IgD-negative memory B cell (primary cell): ENCODE results near the gene GPN1. TPM values are rescaled to one million over a fixed set of nuclear protein-coding genes. Genes with fewer than 3 reads are reported as not detected.

ENCODE experiments used
- H3K27ac Mint-ChIP-seq, 3 donors: one replicate each; pipeline ENCODE4 v1.8.0; 2020 to 2022; ENCODE audit warnings: mild to moderate bottlenecking in 3 of 3, mixed read lengths in 3 of 3, moderate library complexity in 1 of 3
- H3K27me3 Mint-ChIP-seq: one replicate; pipeline ENCODE4 v1.8.0; 2021; ENCODE audit warnings: mixed read lengths
- H3K36me3 Mint-ChIP-seq: one replicate; pipeline ENCODE4 v1.8.0; 2020; ENCODE audit warnings: mild to moderate bottlenecking, mixed read lengths
- H3K4me1 Mint-ChIP-seq, 3 donors: one replicate each; pipeline ENCODE4 v1.8.0; 2020 to 2022; ENCODE audit warnings: mixed read lengths in 3 of 3, mild to moderate bottlenecking in 1 of 3
- H3K4me3 Mint-ChIP-seq, 4 donors: one replicate each; pipeline ENCODE4 v1.8.0; 2020 to 2022; ENCODE audit warnings: mild to moderate bottlenecking in 4 of 4, mixed read lengths in 4 of 4, moderate library complexity in 3 of 4
- H3K9me3 Mint-ChIP-seq, 3 donors: one replicate each; pipeline ENCODE4 v1.8.0; 2020 to 2021; ENCODE audit warnings: mixed read lengths in 3 of 3, mild to moderate bottlenecking in 1 of 3
- polyA plus RNA-seq: library from polyadenylated mRNA; unstranded; fragments of 300-500 nt; fragmentation: Illumina TruSeq; gene quantifications from one replicate; pipeline ENCODE4 v1.2.3, GENCODE V29; 2021

GPN1 gene
- polyA plus RNA-seq, 1 donor from 2014 or later, result 46.4 TPM

DNA sequence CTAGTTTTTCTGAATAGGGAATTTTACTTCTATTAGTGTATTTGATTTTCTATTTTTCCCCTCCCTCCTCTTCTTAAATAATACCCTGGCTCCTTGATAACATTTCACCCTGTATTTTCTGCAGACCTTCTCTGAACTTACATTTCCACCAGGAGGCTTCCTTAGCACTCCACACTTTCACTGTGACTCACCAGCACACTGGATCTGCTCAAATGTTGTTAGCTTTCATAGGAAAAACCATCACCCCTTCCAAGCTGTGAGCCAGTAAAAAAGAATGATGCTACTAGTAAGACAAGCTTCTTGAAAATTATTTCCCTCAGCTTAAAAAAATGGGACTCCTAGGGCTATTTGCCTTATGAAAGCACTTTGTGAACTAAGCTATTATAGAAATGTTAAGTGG, 18.4 kb downstream of the GPN1 start:
- Mint-ChIP-seq H3K27ac (peak overlapping the region in 1 of 3 donors; percentile 39), H3K4me3 (no peak overlapping the region), H3K36me3 (peaks cover 5% of the 10 kb centered on the region), H3K9me3 (no peaks in the 10 kb centered on the region), H3K27me3 (no peaks in the 10 kb centered on the region), H3K4me1 (peaks cover 0 to 3% (median 0%) of the 10 kb centered on the region in 3 donors)

DNA sequence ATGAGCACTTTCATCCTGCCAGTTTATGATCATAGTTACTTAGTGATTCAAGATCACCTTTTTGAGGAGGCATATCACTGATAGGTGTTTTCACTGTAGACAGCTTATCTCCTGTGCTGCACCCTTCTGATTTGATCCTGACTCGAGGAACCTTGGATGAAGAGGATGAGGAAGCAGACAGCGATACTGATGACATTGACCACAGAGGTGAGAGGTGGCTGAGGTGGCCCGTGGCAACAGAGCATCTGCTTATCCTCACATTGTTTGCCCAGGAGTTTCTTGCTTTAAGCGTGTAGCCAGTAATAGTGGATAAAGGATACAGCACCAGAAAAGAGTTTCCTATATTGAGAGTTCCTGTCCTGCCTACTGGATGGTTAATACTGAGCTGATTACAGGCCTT, 18.9 kb downstream of the GPN1 start:
- Mint-ChIP-seq H3K27ac (no peak overlapping the region), H3K9me3 (no peaks in the 10 kb centered on the region), H3K36me3 (peaks cover 3% of the 10 kb centered on the region), H3K4me1 (peaks cover 0 to 3% (median 1%) of the 10 kb centered on the region in 3 donors), H3K27me3 (no peaks in the 10 kb centered on the region), H3K4me3 (peak overlapping the region in 1 of 4 donors; percentile 51)

DNA sequence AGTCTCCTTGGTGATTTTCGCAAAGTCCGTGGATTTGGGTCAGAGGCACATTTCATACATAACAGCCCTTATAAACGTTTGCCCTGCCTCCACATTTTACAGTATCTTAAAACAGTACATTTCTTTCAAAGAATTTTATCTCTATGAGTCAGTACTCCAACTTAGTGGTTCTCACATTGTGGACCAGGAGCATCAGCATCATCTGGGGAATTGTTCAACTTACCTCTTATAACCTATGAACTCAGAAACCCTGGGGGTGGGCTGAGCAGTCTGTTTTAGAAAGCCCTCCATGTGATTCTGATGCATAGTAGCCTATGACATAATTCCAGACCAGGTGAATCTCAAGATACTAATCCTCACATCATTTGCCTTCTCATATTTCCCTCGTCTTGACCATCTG, 22.2 kb downstream of the GPN1 start:
- Mint-ChIP-seq H3K27ac (no peak overlapping the region), H3K4me3 (no peak overlapping the region), H3K4me1 (peaks cover 9 to 10% (median 9%) of the 10 kb centered on the region in 3 donors), H3K9me3 (no peaks in the 10 kb centered on the region), H3K27me3 (no peaks in the 10 kb centered on the region), H3K36me3 (peaks cover 5% of the 10 kb centered on the region)

DNA sequence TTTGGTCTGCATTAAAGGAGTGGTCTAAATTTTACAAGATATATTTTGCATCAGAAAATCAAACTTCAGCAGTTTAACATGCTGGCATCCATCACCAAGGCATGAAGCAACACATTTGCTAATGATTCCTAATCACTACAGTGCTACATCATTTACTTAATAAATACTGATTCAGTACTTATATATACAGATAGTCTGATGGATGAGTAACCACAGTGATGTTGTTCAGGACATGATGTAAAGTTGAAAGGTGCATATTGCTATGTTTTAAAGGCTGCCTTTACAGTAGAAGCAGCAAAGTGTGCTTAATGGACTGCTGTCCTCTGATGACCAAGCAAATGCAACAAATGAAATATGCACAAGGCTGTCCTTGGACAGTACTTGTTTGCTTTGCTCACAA, 23.5 kb downstream of the GPN1 start:
- Mint-ChIP-seq H3K4me3 (no peak overlapping the region), H3K4me1 (peaks cover 9 to 10% (median 9%) of the 10 kb centered on the region in 3 donors), H3K27me3 (no peaks in the 10 kb centered on the region), H3K9me3 (no peaks in the 10 kb centered on the region), H3K27ac (no peak overlapping the region), H3K36me3 (peaks cover 8% of the 10 kb centered on the region)

DNA sequence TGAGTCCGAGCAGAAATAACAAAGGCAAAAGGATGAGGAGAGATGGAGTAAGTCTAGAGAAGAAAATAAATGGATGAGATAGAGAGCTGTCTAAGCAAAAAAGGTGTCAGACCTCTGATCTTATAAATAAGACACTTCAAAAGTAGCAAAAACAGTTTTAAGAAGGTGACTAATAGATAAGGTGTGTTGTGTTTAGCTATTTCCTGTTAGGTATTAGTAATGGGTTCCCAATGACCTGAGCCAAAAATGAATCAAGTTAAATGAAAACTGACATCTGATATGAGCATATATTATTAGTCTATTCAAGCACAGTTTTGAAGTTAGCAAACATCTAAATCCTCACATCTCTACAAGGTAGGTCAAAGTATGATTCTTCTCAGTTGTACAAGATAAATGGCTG, 23.9 kb downstream of the GPN1 start:
- H3K27ac Mint-ChIP-seq, result no peak overlapping the region
- H3K36me3 Mint-ChIP-seq, result peaks cover 8% of the 10 kb centered on the region
- no peak overlapping the region for H3K4me3 Mint-ChIP-seq
- H3K4me1 Mint-ChIP-seq, result peaks cover 9 to 10% (median 9%) of the 10 kb centered on the region in 3 donors
- H3K27me3 Mint-ChIP-seq, result no peaks in the 10 kb centered on the region
- no peaks in the 10 kb centered on the region for H3K9me3 Mint-ChIP-seq

DNA sequence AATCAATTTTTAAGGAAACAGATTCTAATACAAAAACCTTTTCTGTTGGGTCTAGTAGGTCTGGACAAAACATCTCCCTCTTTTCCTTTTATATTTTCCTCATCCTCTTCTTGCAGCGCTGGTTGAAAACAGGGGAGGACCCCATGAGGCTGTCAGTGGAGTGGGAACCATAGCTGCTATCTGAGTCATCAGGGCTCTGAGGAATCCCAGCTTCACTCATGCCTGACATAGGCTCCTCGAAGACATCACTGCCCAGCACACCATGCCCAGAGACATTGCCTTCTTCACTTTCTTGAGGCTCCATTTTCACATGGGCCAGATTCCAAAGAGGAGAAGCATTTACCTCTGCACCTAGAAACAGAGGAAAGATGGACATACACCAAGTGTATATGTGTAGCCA, 24.5 kb downstream of the GPN1 start:
- no peak overlapping the region for H3K4me3 Mint-ChIP-seq
- no peaks in the 10 kb centered on the region for H3K9me3 Mint-ChIP-seq
- peaks cover 8% of the 10 kb centered on the region for H3K36me3 Mint-ChIP-seq
- peaks cover 9 to 10% (median 9%) of the 10 kb centered on the region in 3 donors for H3K4me1 Mint-ChIP-seq
- no peaks in the 10 kb centered on the region for H3K27me3 Mint-ChIP-seq
- no peak overlapping the region for H3K27ac Mint-ChIP-seq

DNA sequence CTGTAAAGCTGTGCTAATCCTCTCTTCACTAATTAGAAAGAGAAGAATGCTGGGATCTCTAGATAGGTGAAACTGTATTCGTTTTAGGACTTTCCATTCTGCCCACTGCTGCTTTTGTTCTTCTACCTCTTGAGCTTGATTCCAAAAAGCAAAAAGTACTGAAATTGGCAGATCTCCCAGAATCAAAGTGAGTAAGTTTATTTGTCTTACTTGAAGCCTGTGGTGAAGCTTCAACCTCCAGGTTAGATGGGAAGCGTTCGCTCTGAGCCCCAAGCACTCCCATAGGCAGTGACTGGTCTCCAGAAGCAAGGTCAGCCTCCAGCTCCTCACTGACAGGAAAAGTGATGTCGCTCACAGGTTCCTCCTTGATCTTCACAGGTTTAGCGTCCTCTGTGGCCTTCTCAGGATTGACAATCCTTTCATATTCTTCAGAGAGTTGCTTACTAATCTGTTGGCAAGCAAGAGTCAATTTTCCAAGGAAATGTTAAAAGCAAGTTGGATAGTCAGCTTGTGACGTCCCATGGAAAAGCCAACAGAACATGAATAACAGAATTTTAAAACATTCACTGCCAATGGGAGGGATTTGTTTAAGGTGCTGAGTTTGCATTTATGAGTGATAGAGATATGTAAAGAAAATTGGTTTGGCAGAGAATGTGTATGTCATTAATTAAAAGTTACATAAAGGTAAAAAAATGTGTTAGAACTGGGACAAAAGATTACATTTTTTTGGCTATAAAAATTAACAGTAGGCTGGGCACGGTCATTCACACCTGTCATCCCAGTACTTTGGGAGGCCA, 26.5 kb downstream of the GPN1 start:
- no peak overlapping the region for H3K4me3 Mint-ChIP-seq
- H3K36me3 Mint-ChIP-seq, result peaks cover 8% of the 10 kb centered on the region
- no peaks in the 10 kb centered on the region for H3K9me3 Mint-ChIP-seq
- no peaks in the 10 kb centered on the region for H3K27me3 Mint-ChIP-seq
- peak overlapping the region in 1 of 3 donors; percentile 23 for H3K27ac Mint-ChIP-seq
- H3K4me1 Mint-ChIP-seq, result peaks cover 9 to 13% (median 13%) of the 10 kb centered on the region in 3 donors

DNA sequence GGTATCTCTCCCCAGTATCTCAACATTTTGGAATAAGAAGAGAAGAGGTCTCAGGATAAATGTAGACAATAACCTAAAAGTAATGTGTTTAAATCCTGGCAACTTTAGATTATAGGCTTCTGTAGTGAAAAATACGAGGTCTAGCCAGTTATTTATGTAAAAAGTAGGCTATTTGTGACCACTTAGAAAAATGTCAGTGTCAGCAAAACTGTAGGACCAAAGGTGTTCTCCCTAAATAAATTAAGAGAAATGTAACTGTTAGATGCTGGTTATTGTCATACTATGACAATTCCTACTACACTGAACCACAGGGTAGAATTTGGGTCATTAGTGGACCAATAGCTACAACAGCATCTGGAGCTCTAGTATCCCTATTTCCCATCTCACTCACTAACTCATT, 32.5 kb downstream of the GPN1 start:
- H3K4me1 Mint-ChIP-seq, result peaks cover 24 to 36% (median 24%) of the 10 kb centered on the region in 3 donors

DNA sequence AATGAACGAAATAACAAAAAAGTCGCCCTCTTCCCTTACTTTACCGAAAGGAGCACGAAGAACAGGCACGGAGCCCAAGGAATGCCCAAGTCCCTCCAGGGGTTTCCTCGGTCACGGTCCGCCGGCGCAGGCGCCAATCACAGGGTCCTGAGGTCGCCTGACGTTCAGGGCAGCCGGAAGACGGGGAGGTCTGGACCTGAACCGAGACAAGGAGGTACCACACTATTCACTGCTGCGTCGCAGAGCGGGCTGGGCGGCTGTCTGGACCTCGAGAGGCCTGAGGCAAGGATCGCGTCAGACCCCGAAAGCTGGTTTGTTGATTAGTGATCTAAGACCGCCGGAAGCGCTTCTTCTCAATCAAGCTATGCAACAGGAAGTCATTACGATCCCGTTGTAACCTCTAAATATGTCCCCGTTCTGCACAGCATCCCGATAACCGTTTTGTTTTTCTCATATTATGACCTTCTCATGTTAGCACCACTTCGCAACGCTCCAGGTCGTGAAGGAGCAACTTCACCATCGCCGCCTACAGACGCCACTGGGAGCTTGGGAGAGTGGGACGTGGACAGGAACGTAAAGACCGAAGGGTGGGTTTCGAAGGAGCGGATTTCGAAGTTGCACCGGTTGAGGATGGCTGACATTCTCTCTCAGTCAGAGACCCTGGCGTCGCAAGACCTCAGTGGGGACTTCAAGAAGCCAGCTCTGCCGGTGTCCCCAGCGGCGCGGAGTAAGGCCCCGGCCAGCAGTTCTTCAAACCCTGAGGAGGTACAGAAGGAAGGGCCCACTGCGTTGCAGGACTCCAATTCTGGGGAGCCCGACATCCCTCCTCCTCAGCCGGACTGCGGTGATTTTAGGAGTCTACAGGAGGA, 34.7 kb downstream of the GPN1 start, which contains the start of the genes SLC4A1AP and SUPT7L:
TSS of gene SLC4A1AP (plus strand) at position 605 of the 869 bp plus-strand sequence. CDS start at position 631, 26 bp downstream.
TSS of gene SUPT7L (minus strand) at position 330 of the 869 bp plus-strand sequence. CDS start 1,422 bp downstream, outside the sequence.
- Mint-ChIP-seq H3K9me3 (no peaks in the 10 kb centered on the region), H3K27me3 (no peaks in the 10 kb centered on the region), H3K36me3 (peaks cover 2% of the 10 kb centered on the region), H3K4me1 (peaks cover 24 to 41% (median 27%) of the 10 kb centered on the region in 3 donors), H3K27ac (peak within 1 kb of the TSS; percentile 92 to 100 (median 97)), H3K4me3 (peak within 1 kb of the TSS; percentile 95 to 100 (median 98))

More for the DNA sequence above, 32.5 kb downstream of the GPN1 start:
- Mint-ChIP-seq H3K27me3 (no peaks in the 10 kb centered on the region), H3K27ac (peak overlapping the region; percentile 71 to 94 (median 92)), H3K9me3 (no peaks in the 10 kb centered on the region), H3K4me3 (peak overlapping the region; percentile 43 to 100 (median 84)), H3K36me3 (peaks cover 5% of the 10 kb centered on the region)

DNA sequence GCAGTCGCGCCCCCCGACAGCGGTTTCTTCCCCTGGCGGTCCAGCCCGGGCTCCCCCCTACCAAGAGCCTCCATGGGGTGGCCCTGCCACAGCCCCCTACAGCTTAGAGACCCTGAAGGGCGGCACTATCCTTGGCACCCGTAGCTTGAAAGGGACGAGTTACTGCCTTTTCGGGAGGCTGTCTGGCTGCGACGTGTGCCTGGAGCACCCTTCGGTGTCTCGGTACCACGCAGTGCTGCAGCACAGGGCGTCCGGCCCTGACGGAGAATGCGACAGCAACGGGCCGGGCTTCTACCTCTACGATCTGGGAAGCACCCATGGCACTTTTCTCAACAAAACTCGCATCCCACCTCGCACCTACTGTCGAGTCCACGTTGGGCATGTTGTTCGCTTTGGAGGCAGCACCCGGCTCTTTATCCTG, 35.3 kb downstream of the GPN1 start:
- peak overlapping the region; percentile 95 to 100 (median 98) for H3K4me3 Mint-ChIP-seq
- H3K36me3 Mint-ChIP-seq, result peaks cover 2% of the 10 kb centered on the region
- H3K4me1 Mint-ChIP-seq, result peaks cover 24 to 41% (median 27%) of the 10 kb centered on the region in 3 donors
- H3K27me3 Mint-ChIP-seq, result no peaks in the 10 kb centered on the region
- no peaks in the 10 kb centered on the region for H3K9me3 Mint-ChIP-seq
- H3K27ac Mint-ChIP-seq, result peak overlapping the region; percentile 92 to 100 (median 97)

DNA sequence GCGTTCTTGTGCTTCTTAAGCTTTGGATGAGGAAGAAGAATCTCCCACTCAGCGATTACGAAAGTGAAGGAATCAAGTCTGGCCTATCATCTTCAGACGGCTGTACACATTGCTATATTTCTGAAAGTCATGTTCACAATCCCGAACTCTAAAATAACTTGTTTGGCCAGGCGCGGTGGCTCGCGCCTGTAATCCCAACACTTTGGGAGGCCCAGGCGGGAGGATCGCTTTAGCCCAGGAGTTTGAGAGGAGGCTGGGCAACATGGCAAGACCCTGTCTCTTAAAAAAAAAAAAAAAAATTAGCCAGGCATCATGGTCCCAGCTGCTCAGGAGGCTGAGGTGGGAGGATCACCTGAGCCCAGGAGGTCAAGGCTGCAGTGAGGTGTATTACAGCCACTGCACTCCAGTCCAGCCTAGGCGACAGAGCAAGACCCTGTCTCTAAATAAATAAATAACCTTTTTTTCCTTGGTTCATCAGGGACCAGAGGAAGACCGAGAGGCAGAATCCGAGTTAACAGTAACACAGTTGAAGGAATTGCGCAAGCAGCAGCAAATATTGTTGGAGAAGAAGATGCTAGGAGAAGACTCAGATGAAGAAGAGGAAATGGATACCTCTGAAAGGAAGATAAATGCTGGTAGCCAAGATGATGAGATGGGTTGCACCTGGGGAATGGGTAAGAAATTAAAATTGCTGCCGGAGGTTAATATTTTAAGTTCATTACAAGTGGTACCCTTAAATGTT, 35.9 kb downstream of the GPN1 start:
- Mint-ChIP-seq H3K9me3 (no peaks in the 10 kb centered on the region), H3K27ac (peak overlapping the region in 1 of 3 donors; percentile 92), H3K4me1 (peaks cover 20 to 38% (median 27%) of the 10 kb centered on the region in 3 donors), H3K36me3 (peaks cover 2% of the 10 kb centered on the region), H3K4me3 (peak overlapping the region; percentile 95 to 100 (median 98)), H3K27me3 (no peaks in the 10 kb centered on the region)

DNA sequence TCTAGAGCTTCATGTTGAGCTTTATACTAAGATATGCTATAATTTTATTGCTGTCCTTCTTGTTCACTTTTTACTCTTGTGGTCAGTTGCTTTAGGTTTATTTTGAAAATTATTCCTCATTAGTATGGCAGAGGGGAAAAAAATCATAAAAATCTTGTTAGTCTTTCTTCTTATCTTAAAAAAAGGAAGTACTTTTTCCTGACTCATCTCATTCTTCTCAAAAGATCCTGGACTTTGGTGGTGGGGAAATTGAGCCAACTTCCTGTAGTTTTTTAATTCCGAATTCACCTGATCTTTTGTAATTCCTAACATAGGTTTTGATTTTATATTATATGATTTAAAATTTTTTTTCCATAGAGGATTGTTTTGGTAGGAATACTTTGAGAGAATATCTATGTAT, 38.6 kb downstream of the GPN1 start:
- Mint-ChIP-seq H3K4me3 (peak overlapping the region in 1 of 4 donors; percentile 74), H3K27ac (peak overlapping the region in 1 of 3 donors; percentile 22), H3K36me3 (peaks cover 8% of the 10 kb centered on the region), H3K9me3 (no peaks in the 10 kb centered on the region), H3K27me3 (no peaks in the 10 kb centered on the region), H3K4me1 (peaks cover 9 to 30% (median 19%) of the 10 kb centered on the region in 3 donors)

DNA sequence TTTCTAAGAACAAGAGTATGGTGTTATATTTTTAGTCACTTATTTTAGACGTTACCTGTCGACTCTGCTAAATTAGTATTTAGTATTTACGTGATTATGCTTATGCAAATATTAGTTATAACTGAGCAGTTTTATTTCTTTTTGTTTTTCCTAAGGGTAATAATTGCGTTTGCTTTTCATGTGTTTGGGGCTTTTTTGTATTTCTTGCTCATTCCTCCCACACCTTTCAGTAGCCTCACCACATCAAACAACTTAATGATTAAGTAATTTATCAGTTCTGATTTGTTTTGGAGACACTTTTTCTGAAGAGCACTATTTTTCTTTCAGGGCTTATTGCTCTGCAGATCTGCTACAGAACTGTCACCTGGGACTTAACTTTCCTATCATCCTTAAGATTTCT, 42.4 kb downstream of the GPN1 start:
- Mint-ChIP-seq H3K4me1 (peaks cover 0 to 9% (median 8%) of the 10 kb centered on the region in 3 donors), H3K4me3 (no peak overlapping the region), H3K9me3 (no peaks in the 10 kb centered on the region), H3K36me3 (peaks cover 9% of the 10 kb centered on the region), H3K27ac (no peak overlapping the region), H3K27me3 (no peaks in the 10 kb centered on the region)

DNA sequence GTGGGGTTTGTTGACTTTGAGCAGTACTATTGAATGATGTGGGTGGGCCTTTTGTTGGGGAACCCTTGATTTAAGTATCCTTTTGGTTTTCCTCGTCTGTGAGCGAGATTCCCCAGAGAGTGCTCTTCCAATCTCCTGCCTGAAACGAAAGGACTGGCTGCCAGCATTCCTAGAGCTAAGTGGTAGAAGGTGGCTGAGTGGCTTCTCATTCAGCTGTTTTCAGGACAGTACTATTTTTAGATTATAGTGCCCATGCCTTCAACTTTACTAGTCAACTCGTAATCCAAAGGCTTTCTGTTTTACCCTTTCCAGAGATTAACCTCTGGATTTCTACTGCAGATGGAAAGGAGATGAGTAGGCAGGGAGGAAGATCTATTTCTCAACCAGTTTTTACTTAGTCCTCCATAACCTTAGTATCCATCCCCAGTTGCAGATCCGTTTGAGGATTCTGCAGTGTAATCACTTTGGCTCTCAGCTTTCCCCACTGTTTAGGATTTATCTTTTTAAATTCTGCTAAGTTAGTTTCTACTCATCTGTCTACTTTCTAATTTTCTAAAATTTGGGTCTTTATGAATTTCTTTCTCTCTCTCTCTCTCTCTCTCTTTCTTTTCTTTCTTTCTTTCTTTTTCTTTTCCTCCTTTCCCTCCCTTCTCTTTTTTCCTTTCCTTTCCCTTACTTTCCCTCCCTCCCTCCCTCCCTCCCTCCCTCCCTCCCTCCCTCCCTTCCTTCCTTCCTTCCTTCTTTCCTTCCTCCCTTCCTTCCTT, 44.1 kb downstream of the GPN1 start:
- no peaks in the 10 kb centered on the region for H3K27me3 Mint-ChIP-seq
- H3K4me3 Mint-ChIP-seq, result no peak overlapping the region
- no peak overlapping the region for H3K27ac Mint-ChIP-seq
- peaks cover 0 to 4% (median 3%) of the 10 kb centered on the region in 3 donors for H3K4me1 Mint-ChIP-seq
- H3K9me3 Mint-ChIP-seq, result no peaks in the 10 kb centered on the region
- H3K36me3 Mint-ChIP-seq, result peaks cover 7% of the 10 kb centered on the region
